GM19468 (cell line): ENCODE data around the gene BAD.
A peak's percentile ranks its signal among the peaks of the same experiment; 100 is the strongest.
"Not testable (repeated sequence)": the region's sequence is repeated elsewhere in the genome, so short reads cannot be mapped to it uniquely, and the experiment has no call there.

Experiments
- ATAC-seq: cut with Tn5 transposase; IDR thresholded peaks from one replicate; pipeline ENCODE4 v1.9.1; 2021; ENCODE audit warnings: mild to moderate bottlenecking, moderate library complexity, moderate number of reproducible peaks; ENCODE audit not compliant: unreplicated experiment; ENCODE audit errors: extremely low read depth

Gene BAD

DNA sequence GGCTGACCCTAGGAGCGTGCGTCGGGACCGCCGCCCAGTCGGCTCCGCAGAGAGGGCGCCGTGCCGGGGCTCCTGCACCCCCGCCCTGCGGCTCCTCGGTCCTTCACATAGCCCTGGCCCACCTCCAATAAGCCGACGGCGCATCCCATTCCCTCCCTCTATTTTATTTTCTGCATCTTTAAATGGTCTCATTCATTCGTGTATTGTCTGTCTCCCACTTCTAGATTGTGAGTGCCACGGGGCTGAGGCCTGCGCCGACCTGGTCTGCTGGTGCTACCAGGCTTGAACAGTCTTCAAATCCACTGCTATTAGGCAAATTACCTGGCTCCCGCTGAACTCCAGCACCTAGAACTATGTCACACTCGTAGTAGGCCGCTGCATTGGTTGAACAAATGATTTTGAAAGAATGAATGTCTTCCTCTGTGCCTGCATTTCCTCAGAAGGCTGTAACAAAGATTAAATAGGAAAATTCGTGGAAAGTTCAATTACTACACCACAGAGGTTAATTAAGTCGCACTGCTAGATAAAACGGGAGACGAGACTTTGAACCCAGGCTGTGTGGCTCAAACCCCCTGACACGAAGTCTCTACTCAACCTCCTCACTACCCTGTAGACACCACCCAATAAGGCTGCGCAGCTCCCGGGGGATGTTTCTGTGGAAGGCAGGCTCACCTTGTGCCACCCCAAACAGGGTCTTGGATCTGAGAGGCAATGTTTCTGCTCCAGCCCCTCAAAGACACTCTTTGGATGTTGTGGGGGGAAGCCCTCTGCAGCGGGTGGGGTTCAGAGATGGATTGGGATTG lies 36.5 kb downstream of the BAD start:
- ATAC-seq, result no peak

- ATAC-seq, result no peak
Measured at GRCh38 chr11:64246871-64247728, 37.4 kb downstream of the BAD start, which contains the start of gene PPP1R14B. Gene PPP1R14B (minus strand): TSS chr11:64246943. CDS start chr11:64246673, 270 bp downstream.

DNA sequence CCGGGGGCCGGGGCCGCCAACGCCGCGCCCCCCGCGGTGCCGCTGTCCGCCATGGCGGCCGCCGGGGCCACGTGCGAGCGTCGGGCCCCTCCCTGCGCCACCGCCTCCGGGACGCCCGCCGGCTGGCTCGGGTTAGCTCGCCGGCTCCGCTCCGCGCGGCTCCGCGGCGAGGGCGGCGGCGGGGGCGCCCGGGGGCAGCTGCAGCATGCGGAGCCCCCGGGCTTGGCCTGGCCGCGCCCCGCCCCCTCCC lies 37.9 kb downstream of the BAD start:
- not testable (repeated sequence) for ATAC-seq

GRCh38 chr11:64245797-64246620 lies 38.5 kb downstream of the BAD start:
- no peak for ATAC-seq

- no peak for ATAC-seq
Measured at GRCh38 chr11:64245401-64245796, 39.1 kb downstream of the BAD start.

GRCh38 chr11:64244966-64245365 lies 39.5 kb downstream of the BAD start:
- ATAC-seq, result no peak

GRCh38 chr11:64244107-64244506 lies 40.4 kb downstream of the BAD start:
- no peak for ATAC-seq

- no peak for ATAC-seq
Measured at GRCh38 chr11:64243236-64243854, 41.1 kb downstream of the BAD start.

DNA sequence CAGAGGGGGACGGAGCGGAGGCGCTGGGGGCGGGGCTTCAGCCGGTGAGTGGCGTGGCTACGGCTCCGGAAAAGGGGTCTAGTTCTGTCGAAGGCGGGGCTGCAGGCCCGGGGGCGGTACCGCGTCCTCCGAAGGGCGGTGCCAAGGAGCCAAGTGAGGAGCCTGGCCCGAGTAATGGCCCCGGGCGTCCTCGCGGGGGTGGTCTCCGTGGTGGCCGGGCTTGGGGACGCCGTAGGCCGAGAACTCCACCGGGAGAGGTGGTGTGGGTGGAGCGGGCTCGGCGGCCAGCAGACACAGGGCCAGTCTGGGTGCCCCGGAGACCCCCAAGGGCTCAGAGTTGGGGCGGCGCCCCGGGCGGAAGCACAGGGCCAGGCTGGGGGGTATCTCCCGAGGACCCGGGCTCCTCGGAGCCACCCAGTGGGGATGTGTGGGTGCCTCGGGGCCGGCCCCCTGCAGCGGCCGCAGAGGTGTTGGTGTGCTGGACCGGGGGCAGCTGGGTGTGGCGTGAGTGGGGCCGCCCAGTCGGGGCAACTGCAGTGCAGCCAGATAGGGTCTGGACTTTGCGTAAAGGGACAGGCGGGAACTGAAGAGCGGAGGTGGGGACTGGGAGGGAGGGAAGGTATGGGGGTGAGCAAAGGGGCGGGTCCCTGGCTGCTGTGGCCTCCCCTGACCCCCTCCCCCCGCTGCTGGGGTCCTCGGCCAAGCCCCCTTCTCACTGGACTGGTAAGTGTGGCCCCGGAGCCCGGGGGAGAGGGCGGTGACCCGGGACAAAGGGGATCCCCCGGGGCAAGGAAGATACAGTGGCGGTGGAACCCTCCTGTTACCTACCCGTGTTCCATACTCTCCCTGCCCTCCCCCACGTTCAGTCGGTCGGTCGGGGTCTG lies 42.7 kb downstream of the BAD start:
- peak; percentile 44 for ATAC-seq

DNA sequence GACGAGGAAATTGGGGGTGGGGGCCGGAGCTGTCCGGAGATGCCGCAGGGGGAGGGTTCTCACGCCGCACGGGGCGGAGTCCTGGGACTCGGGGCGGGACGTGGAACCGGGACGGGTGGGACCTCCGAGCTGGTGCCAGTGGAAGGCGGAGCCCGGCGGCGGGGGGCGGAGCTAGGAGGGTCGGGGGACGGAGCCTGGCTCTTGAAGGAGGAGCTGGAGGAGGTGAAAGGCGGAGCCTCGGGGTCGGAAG lies 43.3 kb downstream of the BAD start:
- no peak for ATAC-seq

GRCh38 chr11:64240435-64241240 lies 43.8 kb downstream of the BAD start, which contains the start of gene FKBP2:
Gene FKBP2 (plus strand): TSS chr11:64241095. CDS start chr11:64242388, 1,293 bp downstream.
- ATAC-seq, result peak; percentile 54

DNA sequence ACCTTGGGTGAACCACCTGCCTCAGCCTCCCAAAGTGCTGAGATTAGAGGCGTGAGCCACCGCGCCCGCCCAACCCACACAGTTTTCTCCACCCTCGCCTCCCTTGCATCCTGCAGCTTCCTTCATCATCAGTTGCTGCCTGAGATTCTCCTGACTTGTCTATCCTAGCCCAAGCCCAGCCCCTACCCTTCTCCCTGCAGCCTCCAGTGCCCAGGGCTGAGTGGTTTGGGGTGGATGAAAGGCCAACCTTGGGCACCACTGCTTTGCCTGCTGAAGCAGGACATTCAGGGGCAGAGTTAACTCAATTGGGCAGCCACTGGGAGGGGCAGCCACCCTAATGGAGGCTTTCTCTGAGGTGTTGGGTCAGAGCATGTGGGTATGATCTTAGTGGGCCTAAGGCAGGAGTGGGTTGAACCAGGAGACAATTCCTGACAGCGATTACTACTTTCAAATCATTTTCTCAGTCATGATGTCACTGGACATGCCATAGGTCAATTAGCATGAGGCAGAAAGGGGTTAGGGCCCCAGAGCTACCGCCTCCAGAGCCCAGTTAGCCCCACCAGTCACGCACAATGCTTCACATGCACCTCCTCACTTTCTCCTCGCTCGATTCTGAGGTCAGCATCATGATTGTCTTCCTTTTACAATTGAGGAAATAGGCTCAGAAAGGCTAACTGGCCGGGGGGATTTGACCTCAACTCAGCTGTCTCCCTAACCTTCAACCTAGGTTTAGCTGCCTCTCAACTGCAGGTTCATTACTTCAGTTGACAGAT lies 44.6 kb downstream of the BAD start:
- no peak for ATAC-seq

DNA sequence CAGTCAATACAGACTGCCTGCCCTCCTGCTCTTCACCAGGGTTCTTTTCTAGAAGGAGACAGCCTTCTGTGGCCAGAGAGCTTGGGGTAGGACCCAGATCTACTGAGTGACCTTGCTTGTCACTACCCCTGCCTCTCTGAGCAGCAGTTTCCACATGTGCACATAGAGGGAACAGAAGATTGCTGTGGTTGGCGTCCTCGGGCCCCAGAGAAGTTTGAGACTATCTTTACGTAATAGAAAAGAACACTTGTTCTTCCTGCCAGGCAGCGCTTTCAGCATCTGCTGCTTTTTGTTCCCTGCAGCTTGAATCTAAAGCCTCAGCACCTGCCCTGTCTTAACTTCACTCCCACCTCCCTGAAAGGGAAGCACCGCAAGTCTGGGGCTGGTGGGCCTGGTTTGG lies 45.5 kb downstream of the BAD start:
- no peak for ATAC-seq

DNA sequence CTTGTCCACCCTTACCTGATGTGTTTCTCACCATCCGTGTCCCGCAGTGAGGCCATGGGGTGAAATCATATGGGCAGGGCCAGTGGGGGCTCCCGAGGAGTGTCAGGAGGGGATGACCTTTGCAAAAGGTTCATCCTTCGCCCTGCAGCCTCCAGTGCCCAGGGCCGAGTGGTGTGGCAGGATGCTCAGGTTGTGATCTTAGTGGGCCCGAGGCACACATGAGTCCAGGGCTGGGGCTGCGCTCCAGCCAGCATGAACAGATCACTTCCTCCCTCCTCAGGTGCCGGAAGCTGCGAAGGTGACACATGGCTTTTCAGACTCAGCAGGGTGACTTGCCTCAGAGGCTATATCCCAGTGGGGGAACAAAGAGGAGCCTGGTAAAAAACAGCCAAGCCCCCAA lies 46.4 kb downstream of the BAD start:
- ATAC-seq, result no peak

DNA sequence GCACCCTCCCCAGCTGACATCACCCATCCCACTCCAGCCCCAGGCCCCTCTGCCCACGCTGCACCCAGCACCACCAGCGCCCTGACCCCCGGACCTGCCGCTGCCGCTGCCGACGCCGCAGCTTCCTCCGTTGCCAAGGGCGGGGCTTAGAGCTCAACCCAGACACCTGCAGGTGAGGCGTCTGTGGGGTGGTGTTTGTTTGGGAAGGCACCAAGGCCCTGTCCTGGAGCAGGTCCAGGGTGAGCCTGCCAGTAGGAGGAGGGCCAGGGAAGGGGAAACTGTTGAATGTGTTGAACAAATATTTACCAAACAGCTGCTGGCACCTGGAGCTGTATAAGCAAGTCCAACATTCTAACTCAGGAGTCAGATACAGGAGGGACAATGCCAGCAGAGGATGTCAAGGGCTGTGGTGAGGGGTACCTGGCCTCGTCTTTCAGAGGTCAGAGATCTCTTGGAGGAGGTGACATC lies 46.9 kb downstream of the BAD start:
- no peak for ATAC-seq

GRCh38 chr11:64235437-64236161 lies 48.9 kb downstream of the BAD start:
- no peak for ATAC-seq

DNA sequence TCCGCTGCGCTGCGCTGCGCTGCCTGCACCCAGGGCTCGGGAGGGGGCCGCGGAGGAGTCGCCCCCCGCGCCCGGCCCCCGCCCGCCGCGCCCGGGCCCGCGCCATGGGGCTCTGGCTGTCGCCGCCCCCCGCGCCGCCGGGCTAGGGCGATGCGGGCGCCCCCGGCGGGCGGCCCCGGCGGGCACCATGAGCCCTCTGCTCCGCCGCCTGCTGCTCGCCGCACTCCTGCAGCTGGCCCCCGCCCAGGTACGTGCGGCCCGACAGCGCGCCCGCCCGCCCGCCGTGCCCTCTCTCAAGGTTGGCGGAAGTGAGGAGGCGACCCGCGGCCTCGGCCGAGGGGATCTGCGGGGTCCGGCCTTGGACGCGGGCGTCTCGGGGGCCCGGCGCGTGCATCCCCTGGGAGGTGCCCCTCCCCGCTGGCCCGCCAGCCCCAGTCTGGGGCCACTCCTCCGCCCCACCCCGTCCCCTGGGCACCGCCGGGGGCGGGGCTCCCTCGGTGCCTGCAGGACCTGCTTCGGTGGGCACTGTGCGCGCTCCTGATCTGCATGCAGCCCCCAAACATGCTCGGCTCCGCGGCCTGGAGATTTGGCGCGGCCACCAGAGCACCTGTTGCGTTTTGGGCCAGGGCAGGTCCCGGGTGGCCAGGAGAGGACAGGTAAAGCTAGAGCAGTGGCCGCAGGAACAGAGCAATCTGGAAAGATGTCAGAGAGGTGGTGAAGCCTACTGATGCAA lies 49.7 kb downstream of the BAD start:
- no peak for ATAC-seq
